Effector memory CD8-positive, alpha-beta T cell (primary cell): ENCODE data around the gene DLGAP1.

Source experiments
- ATAC-seq: fragments of 150-1000 bp; cut with Tn5 transposase; replicated peaks from 2 replicates; pipeline ENCODE4 v1.10.0; 2021; ENCODE audit warnings: mild to moderate bottlenecking, moderate library complexity
- DNase-seq, 3 experiments: peaks; one replicate each; pipeline ENCODE4 v3.0.0; 2021
- H3K27ac Mint-ChIP-seq, 2 donors: one replicate each; pipeline ENCODE4 v1.8.0; 2022; ENCODE audit warnings: mild to moderate bottlenecking in 2 of 2, mixed read lengths in 2 of 2, moderate library complexity in 2 of 2
- H3K27me3 Mint-ChIP-seq, 2 donors: one replicate each; pipeline ENCODE4 v1.8.0; 2022; ENCODE audit warnings: mixed read lengths in 2 of 2
- H3K36me3 Mint-ChIP-seq: one replicate; pipeline ENCODE4 v1.8.0; 2022; ENCODE audit warnings: mild to moderate bottlenecking, moderate library complexity, mixed read lengths; ENCODE audit not compliant: insufficient read depth
- H3K4me1 Mint-ChIP-seq, 2 donors: one replicate each; pipeline ENCODE4 v1.8.0; 2022; ENCODE audit warnings: low read depth in 2 of 2, mixed read lengths in 2 of 2
- H3K4me3 Mint-ChIP-seq, 2 donors: one replicate each; pipeline ENCODE4 v1.8.0; 2022; ENCODE audit warnings: mild to moderate bottlenecking in 2 of 2, mixed read lengths in 2 of 2, moderate library complexity in 2 of 2
- H3K9me3 Mint-ChIP-seq, 2 donors: one replicate each; pipeline ENCODE4 v1.8.0; 2022; ENCODE audit warnings: mixed read lengths in 2 of 2

Gene DLGAP1

DNA sequence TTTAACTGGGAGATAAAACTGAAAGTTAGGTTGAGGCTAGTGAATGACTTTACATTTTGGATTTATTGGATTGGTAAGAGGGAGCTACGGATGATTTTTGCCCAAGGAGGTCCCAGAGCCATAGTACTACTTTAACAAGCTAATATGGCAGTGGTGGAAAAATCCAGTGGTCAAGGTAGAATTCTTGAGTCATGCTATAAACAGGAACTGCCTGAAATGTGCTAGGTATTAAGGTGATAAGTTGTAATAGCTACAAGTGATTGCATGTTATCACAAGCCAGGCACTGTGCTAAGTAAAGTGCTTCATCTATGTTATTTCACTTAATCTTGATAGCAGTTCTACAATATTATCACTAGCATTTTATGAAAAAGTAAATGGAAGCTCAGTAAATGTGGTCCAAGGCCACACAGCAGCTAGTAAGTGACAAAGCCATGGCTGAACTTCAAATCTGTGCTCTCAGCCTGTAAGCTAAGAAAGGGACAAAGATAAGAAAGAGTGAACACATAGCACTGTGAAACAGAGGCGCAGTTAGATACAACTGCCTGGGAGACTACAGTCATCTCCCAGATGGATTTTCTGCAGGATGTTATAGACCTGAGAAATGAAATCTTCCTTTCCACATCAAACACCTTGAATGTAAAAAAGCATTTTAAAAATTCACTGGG, 535.6 kb downstream of the DLGAP1 start:
- Mint-ChIP-seq H3K4me3 (no peak overlapping the region), H3K27ac (no peak overlapping the region), H3K9me3 (no peaks in the 10 kb centered on the region), H3K27me3 (peaks cover 8 to 36% of the 10 kb centered on the region in 2 donors), H3K36me3 (no peaks in the 10 kb centered on the region), H3K4me1 (no peaks in the 10 kb centered on the region)
- no peak for ATAC-seq
- no peak for DNase-seq

DNA sequence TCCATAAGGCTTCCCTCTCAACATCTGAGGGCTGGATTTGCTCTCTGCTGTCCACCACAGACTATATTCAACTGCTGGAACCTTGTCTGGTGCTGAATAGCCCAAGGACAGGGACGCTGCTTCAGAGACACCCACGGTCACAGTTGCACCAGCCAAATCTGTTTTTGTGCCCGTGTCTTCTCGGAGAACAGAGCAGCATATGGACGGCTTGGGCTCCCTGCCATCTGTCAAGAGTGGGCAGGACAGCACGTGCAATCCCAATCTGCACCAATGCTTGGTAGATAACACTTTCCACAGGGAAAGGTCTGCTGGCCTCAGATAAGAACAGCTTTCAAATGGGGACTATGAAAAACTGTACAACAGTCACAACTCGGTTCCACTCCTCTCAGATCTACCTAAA, 539.0 kb downstream of the DLGAP1 start:
- no peak for ATAC-seq

DNA sequence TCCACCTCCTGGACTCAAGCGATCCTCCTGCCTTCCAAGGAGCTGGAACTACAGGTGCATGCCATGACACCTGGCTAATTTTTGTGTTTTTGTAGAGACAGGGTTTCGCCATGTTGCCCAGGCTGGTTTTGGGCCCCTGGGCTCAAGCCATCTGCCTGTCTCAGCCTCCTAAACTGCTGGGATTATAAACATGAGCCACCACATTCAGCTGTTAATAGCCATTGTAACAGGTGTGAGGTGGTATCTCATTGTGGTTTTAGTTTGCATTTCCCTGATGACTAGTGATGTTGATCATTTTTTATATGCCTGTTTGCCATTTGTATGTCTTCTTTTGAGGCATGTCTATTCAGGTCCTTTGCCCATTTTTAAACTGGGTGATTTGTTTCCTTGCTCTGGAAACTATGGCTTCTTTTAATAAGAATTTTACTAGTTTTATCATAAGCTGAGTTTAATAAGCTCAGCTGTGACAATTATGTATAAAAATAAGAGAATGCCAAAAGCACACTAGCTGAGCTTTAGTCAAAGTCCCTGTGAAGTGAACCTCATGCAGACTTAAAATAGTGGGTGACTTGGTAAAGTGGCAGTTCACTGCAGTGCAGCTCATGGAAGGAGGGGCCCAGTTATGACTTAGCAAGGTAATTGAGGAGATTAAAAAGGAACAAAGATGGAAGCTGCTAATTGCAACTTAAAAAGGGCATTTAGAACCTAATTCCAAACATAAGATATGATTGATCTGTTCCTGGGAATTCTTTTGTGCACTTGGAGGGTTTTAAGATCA, 540.1 kb downstream of the DLGAP1 start:
- no peak for ATAC-seq
- Mint-ChIP-seq H3K27me3 (peaks cover 8 to 19% of the 10 kb centered on the region in 2 donors), H3K36me3 (no peaks in the 10 kb centered on the region), H3K9me3 (no peaks in the 10 kb centered on the region), H3K4me3 (no peak overlapping the region), H3K27ac (no peak overlapping the region), H3K4me1 (no peaks in the 10 kb centered on the region)
- no peak for DNase-seq

More for the DNA sequence above, 539.0 kb downstream of the DLGAP1 start:
- Mint-ChIP-seq H3K27ac (no peak overlapping the region), H3K36me3 (no peaks in the 10 kb centered on the region), H3K4me1 (no peaks in the 10 kb centered on the region), H3K9me3 (no peaks in the 10 kb centered on the region), H3K27me3 (peaks cover 8 to 27% of the 10 kb centered on the region in 2 donors), H3K4me3 (no peak overlapping the region)
- no peak for DNase-seq

DNA sequence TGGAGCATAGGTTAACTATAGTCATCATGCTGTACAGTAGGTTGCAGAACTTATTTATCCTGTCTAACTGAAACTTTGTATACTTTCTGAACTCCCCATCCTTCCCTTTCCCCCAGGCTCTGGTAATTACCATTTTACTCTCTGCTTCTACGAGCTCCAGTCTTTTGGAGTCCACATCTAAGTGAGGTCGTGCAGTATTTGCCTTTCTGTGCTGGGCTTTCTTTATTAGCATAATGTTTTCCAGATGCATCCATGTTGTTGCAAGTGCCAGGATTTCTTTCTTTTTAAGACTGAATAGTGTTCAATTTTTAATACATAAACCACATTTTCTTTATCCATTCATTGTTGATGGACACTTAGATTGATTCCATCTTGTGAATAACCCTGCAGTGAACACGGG, 541.0 kb downstream of the DLGAP1 start:
- DNase-seq (no peak), ATAC-seq (no peak)
- Mint-ChIP-seq H3K9me3 (no peaks in the 10 kb centered on the region), H3K27me3 (peaks cover 8 to 18% of the 10 kb centered on the region in 2 donors), H3K4me3 (no peak overlapping the region), H3K36me3 (peaks cover 2% of the 10 kb centered on the region), H3K4me1 (no peaks in the 10 kb centered on the region), H3K27ac (no peak overlapping the region)

GRCh38 chr18:3912705-3913104, 542.4 kb downstream of the DLGAP1 start:
- no peak overlapping the region for H3K27ac Mint-ChIP-seq
- ATAC-seq (no peak), DNase-seq (no peak)
- no peaks in the 10 kb centered on the region for H3K4me1 Mint-ChIP-seq
- peaks cover 2% of the 10 kb centered on the region for H3K36me3 Mint-ChIP-seq
- no peaks in the 10 kb centered on the region for H3K9me3 Mint-ChIP-seq
- no peak overlapping the region for H3K4me3 Mint-ChIP-seq
- H3K27me3 Mint-ChIP-seq: peaks cover 4 to 8% of the 10 kb centered on the region in 2 donors

DNA sequence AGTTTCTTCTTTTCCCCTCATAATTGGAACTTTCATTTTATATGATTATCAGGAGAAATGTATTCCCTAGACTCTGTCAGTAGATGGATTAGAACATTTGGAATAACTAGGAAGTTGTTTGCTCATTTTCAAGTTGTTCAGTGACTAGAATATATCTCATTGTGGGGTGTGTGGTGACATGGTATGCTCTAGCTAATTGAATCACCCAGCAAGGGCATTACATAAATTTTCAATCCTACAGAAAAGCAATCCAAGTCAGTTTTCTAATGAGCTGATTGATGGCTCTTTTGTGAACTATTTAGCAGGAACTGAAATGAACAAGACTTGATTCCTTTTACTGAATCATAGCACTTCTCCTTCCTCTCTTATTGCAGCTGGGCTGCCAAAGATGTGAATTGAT, 543.7 kb downstream of the DLGAP1 start:
- DNase-seq (no peak), ATAC-seq (no peak)
- no peak overlapping the region for H3K27ac Mint-ChIP-seq
- H3K4me3 Mint-ChIP-seq: no peak overlapping the region
- no peaks in the 10 kb centered on the region for H3K4me1 Mint-ChIP-seq
- no peaks in the 10 kb centered on the region for H3K9me3 Mint-ChIP-seq
- H3K27me3 Mint-ChIP-seq: peaks cover 0 to 3% of the 10 kb centered on the region in 2 donors
- H3K36me3 Mint-ChIP-seq: peaks cover 2% of the 10 kb centered on the region

DNA sequence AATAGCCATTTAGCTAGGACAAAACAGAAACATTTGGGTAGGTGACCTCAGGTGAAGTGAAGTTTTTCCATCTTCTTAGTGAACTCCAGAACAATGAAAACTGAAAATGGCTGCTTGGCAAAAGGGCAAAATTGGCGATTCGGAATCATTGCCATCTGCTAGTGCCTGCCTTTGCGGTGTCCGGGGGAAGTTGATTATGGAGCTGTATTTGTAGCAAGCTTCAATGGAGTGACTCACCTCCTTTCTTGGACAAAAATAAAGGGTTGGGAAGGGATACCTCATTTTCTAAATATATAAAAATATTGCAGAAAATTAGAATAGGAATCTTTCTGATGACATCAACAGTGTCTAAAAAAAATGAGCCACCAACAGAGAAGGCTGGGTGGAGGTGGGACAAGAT, 544.6 kb downstream of the DLGAP1 start:
- H3K27me3 Mint-ChIP-seq: no peaks in the 10 kb centered on the region
- DNase-seq (no peak), ATAC-seq (no peak)
- no peak overlapping the region for H3K4me3 Mint-ChIP-seq
- peaks cover 2% of the 10 kb centered on the region for H3K36me3 Mint-ChIP-seq
- no peaks in the 10 kb centered on the region for H3K9me3 Mint-ChIP-seq
- H3K27ac Mint-ChIP-seq: no peak overlapping the region
- H3K4me1 Mint-ChIP-seq: no peaks in the 10 kb centered on the region

GRCh38 chr18:3907955-3908354, 547.2 kb downstream of the DLGAP1 start:
- no peak overlapping the region for H3K27ac Mint-ChIP-seq
- DNase-seq: no peak
- H3K36me3 Mint-ChIP-seq: peaks cover 2% of the 10 kb centered on the region

DNA sequence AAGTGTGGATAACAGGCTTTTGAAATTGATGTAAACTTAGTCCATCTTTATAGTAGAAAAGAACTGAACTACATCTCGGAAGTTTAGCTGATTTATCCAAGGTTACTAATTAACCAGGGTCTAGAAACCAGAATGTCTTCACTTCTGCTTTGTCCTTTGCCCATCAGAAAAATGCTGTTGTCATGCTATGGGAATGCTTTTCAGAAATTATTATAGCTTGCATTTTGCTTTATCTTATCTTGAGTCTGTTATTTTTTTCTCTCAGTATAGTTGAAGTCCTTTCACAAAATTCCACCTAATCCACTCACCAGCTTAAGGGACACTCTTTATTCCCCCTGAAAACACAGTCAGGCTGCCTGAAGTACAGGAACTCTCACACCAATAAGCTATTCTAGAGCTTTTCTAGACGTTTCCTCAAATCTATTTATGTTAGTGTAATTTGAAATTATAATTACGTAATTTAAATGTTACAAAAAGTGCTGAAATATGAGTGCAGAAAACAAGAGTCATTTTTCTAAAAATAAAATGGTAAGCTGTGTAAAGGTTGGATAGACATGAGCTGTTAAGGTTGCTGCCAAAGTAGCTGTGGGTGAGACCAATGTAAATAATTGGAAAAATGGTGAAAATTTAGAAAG, 548.9 kb downstream of the DLGAP1 start:
- Mint-ChIP-seq H3K27ac (no peak overlapping the region), H3K9me3 (peaks cover 0 to under 1% of the 10 kb centered on the region in 2 donors), H3K4me1 (no peaks in the 10 kb centered on the region), H3K36me3 (peaks cover 2% of the 10 kb centered on the region), H3K27me3 (peaks cover 3 to 5% of the 10 kb centered on the region in 2 donors), H3K4me3 (no peak overlapping the region)
- DNase-seq: no peak
- ATAC-seq: no peak

More at GRCh38 chr18:3907955-3908354, 547.2 kb downstream of the DLGAP1 start:
- Mint-ChIP-seq H3K27me3 (no peaks in the 10 kb centered on the region), H3K4me1 (no peaks in the 10 kb centered on the region), H3K9me3 (no peaks in the 10 kb centered on the region), H3K4me3 (no peak overlapping the region)
- ATAC-seq: no peak

GRCh38 chr18:3903337-3903736, 551.8 kb downstream of the DLGAP1 start:
- peaks cover 19 to 20% of the 10 kb centered on the region in 2 donors for H3K27me3 Mint-ChIP-seq
- no peak for DNase-seq

DNA sequence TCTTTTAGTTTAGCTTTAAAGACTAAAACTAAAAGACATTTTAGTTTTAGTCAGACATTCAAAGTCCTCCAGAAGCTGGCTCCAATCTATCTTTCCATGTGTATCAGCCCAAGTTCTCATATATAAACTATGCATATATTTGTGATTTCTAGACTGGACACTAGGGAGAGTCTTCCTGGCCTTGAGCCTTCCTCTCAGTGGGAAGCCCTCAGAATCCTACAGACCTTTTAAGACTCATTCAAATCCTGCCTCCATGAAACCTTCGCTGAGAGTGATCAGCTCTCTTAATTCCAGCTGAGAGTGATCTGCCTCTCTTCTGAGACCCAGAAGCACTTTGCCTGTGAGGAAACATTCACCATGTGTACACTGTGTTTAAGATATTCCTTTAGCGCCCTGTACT, 552.4 kb downstream of the DLGAP1 start:
- Mint-ChIP-seq H3K36me3 (no peaks in the 10 kb centered on the region), H3K4me1 (no peaks in the 10 kb centered on the region), H3K9me3 (peaks cover 0 to 3% of the 10 kb centered on the region in 2 donors), H3K27ac (no peak overlapping the region), H3K4me3 (no peak overlapping the region), H3K27me3 (peaks cover 19 to 20% of the 10 kb centered on the region in 2 donors)
- ATAC-seq (no peak), DNase-seq (no peak)

More at GRCh38 chr18:3903337-3903736, 551.8 kb downstream of the DLGAP1 start:
- Mint-ChIP-seq H3K36me3 (no peaks in the 10 kb centered on the region), H3K9me3 (peaks cover 0 to 3% of the 10 kb centered on the region in 2 donors), H3K27ac (no peak overlapping the region), H3K4me3 (no peak overlapping the region), H3K4me1 (no peaks in the 10 kb centered on the region)
- ATAC-seq: no peak

DNA sequence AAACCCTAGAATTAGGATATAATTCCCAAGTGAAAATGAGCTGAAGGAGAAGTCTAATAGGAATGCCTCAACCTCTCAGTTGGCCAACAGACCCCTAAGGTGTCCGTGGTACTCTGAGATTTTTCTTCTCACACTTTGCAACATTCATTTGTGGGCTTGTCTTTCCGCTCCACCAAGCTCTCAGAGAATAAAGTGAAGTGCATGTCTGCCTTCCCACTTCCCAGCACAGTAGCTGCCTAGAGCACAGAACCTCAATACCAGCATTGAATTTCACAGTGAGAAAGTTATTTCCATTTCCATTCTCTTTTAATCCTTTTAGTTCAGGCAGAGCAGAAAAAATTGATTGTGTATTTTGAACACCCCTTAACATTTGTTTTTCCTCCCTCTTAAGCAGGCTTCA, 553.3 kb downstream of the DLGAP1 start:
- Mint-ChIP-seq H3K4me1 (no peaks in the 10 kb centered on the region), H3K27me3 (peaks cover 19 to 20% of the 10 kb centered on the region in 2 donors), H3K4me3 (no peak overlapping the region), H3K36me3 (no peaks in the 10 kb centered on the region), H3K27ac (no peak overlapping the region), H3K9me3 (peaks cover 0 to 3% of the 10 kb centered on the region in 2 donors)
- no peak for DNase-seq
- no peak for ATAC-seq

DNA sequence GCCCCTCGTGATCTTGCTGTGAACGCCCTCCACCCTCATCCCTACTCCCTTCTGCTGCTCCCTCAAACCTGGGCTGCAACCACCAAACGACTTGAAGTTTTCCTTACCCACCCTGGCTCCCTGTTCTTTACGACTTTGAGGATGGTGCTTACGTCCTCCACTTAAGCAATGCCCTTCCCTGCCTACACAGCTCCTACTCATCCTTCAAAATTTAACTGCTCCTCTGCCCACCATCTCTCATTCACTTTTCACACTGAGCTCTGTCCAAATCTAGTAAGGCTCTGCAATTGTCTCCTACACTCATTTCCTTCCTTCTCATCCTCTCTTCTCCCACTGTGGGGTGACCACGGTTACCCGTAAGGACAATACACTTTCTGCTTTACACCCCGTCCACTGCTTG, 554.1 kb downstream of the DLGAP1 start:
- Mint-ChIP-seq H3K27me3 (peaks cover 19 to 20% of the 10 kb centered on the region in 2 donors), H3K36me3 (no peaks in the 10 kb centered on the region), H3K9me3 (peaks cover 0 to 3% of the 10 kb centered on the region in 2 donors), H3K4me3 (no peak overlapping the region), H3K4me1 (no peaks in the 10 kb centered on the region), H3K27ac (no peak overlapping the region)
- ATAC-seq (no peak), DNase-seq (no peak)
